GM23338 (cell line): ENCODE data around the gene PBX3. TPM values are rescaled to one million over a fixed set of nuclear protein-coding genes. Genes with fewer than 3 reads are reported as not detected.

ENCODE experiments used
- ATAC-seq: fragments of 200-7000 bp; cut with Tn5 transposase; 3 replicates; pipeline ENCODE4 v1.9.1; 2020
- DNase-seq: peaks from one replicate; pipeline ENCODE4 v3.0.0-alpha.2; 2015; ENCODE audit warnings: low spot score
- H2AFZ ChIP-seq: fragments of 200-600 bp; sonication (generic); 2 replicates; pipeline ENCODE4 v1.8.0; 2016; ENCODE audit warnings: antibody characterized with exemption, mild to moderate bottlenecking, moderate library complexity
- H3F3A ChIP-seq: fragments of 200-600 bp; sonication (generic); replicated peaks from 2 replicates; pipeline ENCODE4 v1.8.0; 2017; ENCODE audit warnings: antibody characterized with exemption, mixed run types, low read depth
- H3K27ac ChIP-seq: fragments of 200-600 bp; sonication (generic); 2 replicates; pipeline ENCODE4 v1.6.1; 2016; ENCODE audit warnings: low read depth
- H3K27me3 ChIP-seq: fragments of 200-600 bp; sonication (generic); 2 replicates; pipeline ENCODE4 v1.8.0; 2016; ENCODE audit warnings: mild to moderate bottlenecking, mixed run types, moderate library complexity; ENCODE audit not compliant: insufficient read depth
- H3K36me3 ChIP-seq: fragments of 200-600 bp; sonication (generic); 2 replicates; pipeline ENCODE4 v1.8.0; 2016; ENCODE audit warnings: mild to moderate bottlenecking; ENCODE audit not compliant: insufficient read depth
- H3K4me1 ChIP-seq: fragments of 200-600 bp; sonication (generic); 2 replicates; pipeline ENCODE4 v1.8.0; 2016; ENCODE audit warnings: mild to moderate bottlenecking, moderate library complexity; ENCODE audit not compliant: insufficient read depth
- H3K4me2 ChIP-seq: fragments of 200-600 bp; sonication (generic); 2 replicates; pipeline ENCODE4 v1.7.1; 2017; ENCODE audit warnings: mixed run types
- H3K4me3 ChIP-seq: fragments of 200-600 bp; sonication (generic); 2 replicates; pipeline ENCODE4 v1.6.1; 2016; ENCODE audit warnings: mixed run types
- H3K79me2 ChIP-seq: fragments of 200-600 bp; sonication (generic); replicated peaks from 2 replicates; pipeline ENCODE4 v1.8.0; 2017; ENCODE audit warnings: mild to moderate bottlenecking; ENCODE audit not compliant: insufficient read depth
- H3K9me2 ChIP-seq: fragments of 200-600 bp; sonication (generic); 2 replicates; pipeline ENCODE4 v1.8.0; 2017; ENCODE audit not compliant: insufficient read depth
- H4K20me1 ChIP-seq: fragments of 200-600 bp; sonication (generic); replicated peaks from 2 replicates; pipeline ENCODE4 v1.8.0; 2017; ENCODE audit warnings: mild to moderate bottlenecking; ENCODE audit not compliant: insufficient read depth
- H3K27ac Mint-ChIP-seq: 2 replicates; pipeline ENCODE4 v1.8.0; 2020; ENCODE audit warnings: inconsistent platforms, mild to moderate bottlenecking, moderate library complexity, mixed read lengths
- H3K27me3 Mint-ChIP-seq: 3 replicates; pipeline ENCODE4 v1.8.0; 2022; ENCODE audit warnings: low read depth, mild to moderate bottlenecking, moderate library complexity, mixed read lengths, inconsistent platforms; ENCODE audit not compliant: insufficient read depth, poor library complexity
- H3K36me3 Mint-ChIP-seq: 3 replicates; pipeline ENCODE4 v1.8.0; 2021; ENCODE audit warnings: low read depth, mild to moderate bottlenecking, inconsistent platforms, moderate library complexity, mixed read lengths
- H3K4me1 Mint-ChIP-seq: 3 replicates; pipeline ENCODE4 v1.8.0; 2020; ENCODE audit warnings: mild to moderate bottlenecking, inconsistent platforms, mixed read lengths
- H3K4me3 Mint-ChIP-seq: 3 replicates; pipeline ENCODE4 v1.8.0; 2021; ENCODE audit warnings: moderate library complexity, mild to moderate bottlenecking, inconsistent platforms, mixed read lengths
- H3K9me3 Mint-ChIP-seq: 3 replicates; pipeline ENCODE4 v1.8.0; 2020; ENCODE audit warnings: moderate library complexity, mild to moderate bottlenecking, inconsistent platforms, mixed read lengths
- CREB1 ChIP-seq: fragments of 250-450 bp; sonication (Bioruptor Pico); IDR thresholded peaks from 2 replicates; pipeline ENCODE4 v1.5.0; 2020; ENCODE audit warnings: low read depth, mild to moderate bottlenecking, moderate library complexity
- CTCF ChIP-seq, 2 experiments: fragments of 200-600 bp in 1 of 2; sonication (generic) in 1 of 2; conservative IDR thresholded peaks; 2 replicates each; pipeline versions ENCODE4 v1.5.1 to v1.6.1; 2016 to 2017; ENCODE audit warnings: antibody characterized with exemption in 2 of 2, low read depth in 2 of 2, mild to moderate bottlenecking in 2 of 2, moderate library complexity in 1 of 2
- ETS1 ChIP-seq: IDR thresholded peaks from 2 replicates; pipeline ENCODE4 v1.6.1; 2016; ENCODE audit warnings: antibody characterized with exemption
- EZH2 ChIP-seq: fragments of 200-600 bp; sonication (generic); IDR thresholded peaks from one replicate; pipeline ENCODE4 v1.8.0; 2017; ENCODE audit warnings: antibody characterized with exemption, mild to moderate bottlenecking, low read depth; ENCODE audit not compliant: unreplicated experiment
- EZH2phosphoT487 ChIP-seq: fragments of 200-600 bp; sonication (generic); IDR thresholded peaks from one replicate; pipeline ENCODE4 v1.8.1; 2018; ENCODE audit warnings: antibody characterized with exemption; ENCODE audit not compliant: unreplicated experiment
- JUNB ChIP-seq: IDR thresholded peaks from one replicate; pipeline ENCODE4 v1.6.1; 2016; ENCODE audit warnings: antibody characterized with exemption; ENCODE audit not compliant: unreplicated experiment
- NANOG ChIP-seq: IDR thresholded peaks from 2 replicates; pipeline ENCODE4 v1.6.1; 2016; ENCODE audit warnings: antibody characterized with exemption, borderline replicate concordance
- POLR2AphosphoS5 ChIP-seq: IDR thresholded peaks from 2 replicates; pipeline ENCODE4 v1.6.1; 2016; ENCODE audit warnings: antibody characterized with exemption, low read depth
- REST ChIP-seq: IDR thresholded peaks from one replicate; pipeline ENCODE4 v1.6.1; 2018; ENCODE audit warnings: antibody characterized with exemption; ENCODE audit not compliant: unreplicated experiment
- STAT1 ChIP-seq: IDR thresholded peaks from one replicate; pipeline ENCODE4 v1.6.1; 2016; ENCODE audit warnings: antibody characterized with exemption; ENCODE audit not compliant: unreplicated experiment
- ZNF114 ChIP-seq: fragments of 250-450 bp; sonication (Bioruptor Pico); IDR thresholded peaks from 2 replicates; pipeline ENCODE4 v1.5.0; 2020; ENCODE audit warnings: mild to moderate bottlenecking, moderate library complexity
- ZNF331 ChIP-seq: fragments of 250-450 bp; sonication (Bioruptor Pico); IDR thresholded peaks from 2 replicates; pipeline ENCODE4 v1.5.0; 2020; ENCODE audit warnings: low read depth, mild to moderate bottlenecking, moderate library complexity
- ZNF462 ChIP-seq: fragments of 250-450 bp; sonication (Bioruptor Pico); IDR thresholded peaks from 2 replicates; pipeline ENCODE4 v1.5.0; 2020; ENCODE audit warnings: mild to moderate bottlenecking, moderate library complexity
- polyA plus RNA-seq: library from polyadenylated mRNA; unstranded; fragments of >200 nt; fragmentation: Nextera tagmentation; extraction: Ambion mirVana; gene quantifications from 2 replicates; pipeline ENCODE4 v1.2.1, GENCODE V29; 2016
- total RNA-seq: library from RNA; depleted of rRNA; stranded (reverse); fragments of >200 nt; shearing (Covaris generic); gene quantifications from 2 replicates; pipeline ENCODE4 v1.2.3, GENCODE V29; 2014

The PBX3 gene
- total and polyA plus RNA-seq, 2 experiments from 2014 or later, result 28.9 to 50.5 TPM

- no peak overlapping the region; the same call in 1 of the 2 replicates for H3K27ac Mint-ChIP-seq
- no peaks in the 10 kb centered on the region for H3K36me3 Mint-ChIP-seq
- Histone ChIP-seq H3K4me2 (peak overlapping the region; percentile 83), H4K20me1 (peaks cover 5% of the 10 kb centered on the region; the same call in 1 of the 2 replicates), H3F3A (no peaks in the 10 kb centered on the region), H3K27me3 (peaks cover 17% of the 10 kb centered on the region; the same call in 1 of the 2 replicates), H3K36me3 (no peaks in the 10 kb centered on the region), H3K27ac (no peak overlapping the region), H3K4me1 (peaks cover 80% of the 10 kb centered on the region), H3K9me2 (no peaks in the 10 kb centered on the region), H3K79me2 (peaks cover 80% of the 10 kb centered on the region), H3K4me3 (peak overlapping the region; percentile 58), H2AFZ (no peak overlapping the region)
- ATAC-seq (peak; percentile 36), DNase-seq (no peak)
- TF ChIP-seq POLR2AphosphoS5, result no peak
- TF ChIP-seq NANOG, result no peak
- no peak for TF ChIP-seq ZNF114 (CRISPR knock-in tag)
- no peak for TF ChIP-seq ZNF462 (CRISPR knock-in tag)
- no peak for TF ChIP-seq STAT1
- no peak for TF ChIP-seq CTCF (conservative IDR thresholded peaks at IDR 0.05; ENCODE audit: low read depth in 2 of 2)
- TF ChIP-seq ZNF331, result no peak
- no peak for TF ChIP-seq EZH2phosphoT487
- TF ChIP-seq REST, result no peak
- no peak for TF ChIP-seq EZH2
- no peak for TF ChIP-seq JUNB
- TF ChIP-seq ETS1, result no peak
- TF ChIP-seq CREB1 (CRISPR knock-in tag), result no peak
- no peaks in the 10 kb centered on the region for H3K9me3 Mint-ChIP-seq
- H3K27me3 Mint-ChIP-seq, result peaks cover 9% of the 10 kb centered on the region
- peaks cover 83% of the 10 kb centered on the region for H3K4me1 Mint-ChIP-seq
- peak overlapping the region; percentile 82 for H3K4me3 Mint-ChIP-seq
Observed at GRCh38 chr9:125889112-125889475, 141.9 kb downstream of the PBX3 start.
